Stimulated activated CD4-positive, alpha-beta T cell treated with anti-CD3 and anti-CD28 coated beads, TNF-alpha, amount 100 ng/mL, for 48 hours (primary cell): ENCODE data around the gene MAD2L1BP.
"Not testable (repeated sequence)": the region's sequence is repeated elsewhere in the genome, so short reads cannot be mapped to it uniquely, and the experiment has no call there.

Experiments used
- DNase-seq, 3 donors: peaks; one replicate each; pipeline ENCODE4 v3.0.0-alpha.2; 2020; ENCODE audit warnings: low read depth in 3 of 3

The MAD2L1BP gene

DNA sequence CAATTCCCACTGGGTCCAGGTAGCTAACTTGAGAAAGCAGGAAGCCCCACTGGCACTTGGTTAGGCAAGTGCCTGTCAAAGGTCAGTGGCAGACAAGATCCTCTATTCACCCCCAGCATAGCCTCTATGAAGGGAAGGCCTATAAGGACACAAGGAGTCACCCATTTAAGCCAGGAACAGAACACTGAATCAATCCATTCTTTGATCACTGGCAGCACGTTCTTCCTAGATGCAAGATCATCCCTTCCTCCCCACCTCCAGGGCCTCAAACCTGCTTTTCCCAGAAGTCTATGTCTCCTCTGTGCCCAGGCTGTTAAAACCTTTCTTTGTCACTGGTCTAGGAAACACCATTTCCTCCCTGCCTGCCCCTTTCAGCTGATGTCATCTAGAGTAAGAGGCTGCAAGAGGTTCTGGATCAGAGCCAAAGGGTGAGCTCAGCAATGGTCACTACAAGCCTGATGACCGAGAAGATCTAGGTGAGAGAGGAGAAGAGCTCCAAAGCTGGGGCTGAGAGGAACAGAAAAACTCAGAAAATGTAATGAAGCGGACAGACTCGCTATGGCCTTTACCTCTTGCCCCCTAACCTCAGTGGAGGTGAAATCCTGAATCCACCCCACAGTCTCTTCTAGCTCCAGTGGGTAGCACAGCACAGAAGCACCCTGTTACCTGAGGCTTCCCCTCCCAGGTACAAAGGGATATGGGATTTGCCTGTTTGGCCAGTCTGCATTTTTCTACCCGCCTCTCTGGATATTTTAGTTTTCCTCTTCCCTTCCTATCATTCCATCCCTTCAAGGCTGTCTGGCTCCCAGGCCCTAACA, 8.4 kb upstream of the MAD2L1BP start:
- DNase-seq: no peak

- peak in 1 of 3 donors; percentile 40 for DNase-seq
Observed at GRCh38 chr6:43628393-43629103, 7.1 kb upstream of the MAD2L1BP start.

DNA sequence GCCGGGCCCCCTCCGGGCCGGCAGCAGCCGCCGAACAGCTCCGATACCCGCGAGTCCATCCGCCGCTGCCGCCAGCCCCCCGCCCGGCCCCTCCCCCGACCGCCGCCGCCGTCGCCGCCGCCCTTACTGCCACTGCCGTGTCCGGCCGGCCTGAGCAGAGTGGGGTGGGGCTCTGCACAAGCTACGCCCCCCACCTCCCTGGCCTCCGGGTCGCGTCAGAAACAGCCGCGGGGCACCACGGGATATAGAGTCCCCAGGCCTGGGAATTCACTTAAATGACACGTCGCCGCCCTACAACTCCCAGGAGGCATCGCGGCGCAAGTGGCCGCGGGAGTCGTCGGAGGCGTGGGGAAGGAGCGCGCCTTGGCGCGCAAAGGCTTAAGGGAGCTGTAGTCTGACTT, 6.5 kb upstream of the MAD2L1BP start, which contains the start of gene GTPBP2:
Gene GTPBP2 (minus strand): TSS at position 161 of the 401 bp plus-strand sequence. CDS start 102 bp downstream, at position 59.
- peak; percentile 91 to 96 (median 91) for DNase-seq

- DNase-seq: peak; percentile 82 to 88 (median 87)
Observed at GRCh38 chr6:43629505-43630300, 5.9 kb upstream of the MAD2L1BP start.

DNA sequence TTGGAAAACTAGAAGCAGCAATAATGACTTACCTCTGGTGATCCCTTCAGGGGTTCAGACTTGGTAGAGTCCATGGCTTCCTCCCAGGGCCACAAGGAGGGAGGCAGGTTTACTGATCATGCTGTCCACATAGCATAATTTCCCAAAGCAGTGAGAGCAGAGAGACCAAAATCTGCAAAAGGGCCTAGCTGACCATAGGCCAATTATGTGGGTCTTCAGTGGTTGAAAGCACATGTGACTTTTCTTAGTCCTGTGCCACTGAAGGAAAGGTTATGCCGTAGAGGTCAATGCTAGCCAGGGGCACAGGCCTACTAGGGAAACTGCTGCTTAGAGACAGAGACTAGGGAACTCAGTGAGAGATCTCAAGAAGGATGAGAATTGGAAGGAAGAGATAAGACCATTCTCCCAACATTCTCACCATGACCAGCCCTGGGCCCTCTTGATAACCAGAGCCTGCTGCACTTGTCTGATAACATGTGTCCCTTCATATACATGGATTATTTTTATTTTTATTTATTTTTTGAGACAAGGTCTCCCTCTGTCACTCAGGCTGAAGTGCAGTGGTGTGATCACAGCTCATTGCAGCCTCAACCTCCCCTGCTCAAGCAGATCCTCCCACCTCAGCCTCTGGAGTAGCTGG, 4.5 kb upstream of the MAD2L1BP start:
- no peak for DNase-seq

DNA sequence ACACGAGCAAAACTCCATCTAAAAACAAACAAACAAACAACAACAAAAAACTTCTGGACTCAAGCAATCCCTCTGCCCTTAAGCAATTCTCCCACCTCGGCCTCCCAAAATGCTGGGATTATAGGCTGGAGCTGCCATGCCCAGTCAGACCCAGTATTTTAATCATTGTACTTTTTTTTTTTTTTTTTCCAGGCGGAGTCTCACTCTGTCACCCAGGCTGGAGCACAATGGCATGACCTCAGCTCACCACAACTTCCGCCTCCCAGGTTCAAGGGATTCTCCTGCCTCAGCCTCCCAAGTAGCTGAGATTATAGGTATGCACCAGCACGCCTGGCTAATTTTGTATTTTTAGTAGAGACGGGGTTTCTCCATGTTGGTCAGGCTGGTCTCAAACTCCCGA, 2.6 kb upstream of the MAD2L1BP start:
- not testable (repeated sequence) for DNase-seq

- no peak for DNase-seq
Observed at GRCh38 chr6:43634702-43635303, 837 bp upstream of the MAD2L1BP start.

GRCh38 chr6:43636308-43636659, 644 bp downstream of the MAD2L1BP start:
- no peak for DNase-seq

GRCh38 chr6:43639984-43640800, 4.6 kb downstream of the MAD2L1BP start:
- DNase-seq: no peak

- peak in 2 of 3 donors; percentile 42 to 70 for DNase-seq
Observed at GRCh38 chr6:43644940-43645612, 9.4 kb downstream of the MAD2L1BP start, which contains the start of gene RSPH9. TSS of gene RSPH9 (plus strand) at chr6:43645036. CDS start at chr6:43645099, 63 bp downstream.

- DNase-seq: no peak
Observed at GRCh38 chr6:43645613-43645964, 9.9 kb downstream of the MAD2L1BP start.

GRCh38 chr6:43647613-43648012, 12.0 kb downstream of the MAD2L1BP start:
- DNase-seq: no peak

DNA sequence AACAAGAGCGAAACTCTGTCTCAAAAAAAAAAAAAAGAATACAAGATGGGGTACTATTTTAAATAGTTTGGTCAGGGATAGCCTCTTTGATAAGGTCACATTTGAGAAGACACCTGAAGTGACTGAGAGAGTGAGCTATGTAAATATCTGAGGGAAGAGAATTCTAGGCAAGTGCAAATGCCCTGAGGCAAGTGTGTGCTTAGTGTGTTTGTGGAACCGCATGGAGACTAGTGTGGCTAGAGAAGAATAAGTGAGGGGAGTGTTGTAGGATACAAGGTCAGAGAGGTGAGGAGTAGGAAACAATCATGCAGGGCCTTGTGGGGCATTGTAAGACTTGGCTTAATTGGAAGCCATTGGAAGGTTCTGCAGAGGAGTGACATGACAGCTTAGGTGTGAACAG, 12.6 kb downstream of the MAD2L1BP start:
- no peak for DNase-seq

DNA sequence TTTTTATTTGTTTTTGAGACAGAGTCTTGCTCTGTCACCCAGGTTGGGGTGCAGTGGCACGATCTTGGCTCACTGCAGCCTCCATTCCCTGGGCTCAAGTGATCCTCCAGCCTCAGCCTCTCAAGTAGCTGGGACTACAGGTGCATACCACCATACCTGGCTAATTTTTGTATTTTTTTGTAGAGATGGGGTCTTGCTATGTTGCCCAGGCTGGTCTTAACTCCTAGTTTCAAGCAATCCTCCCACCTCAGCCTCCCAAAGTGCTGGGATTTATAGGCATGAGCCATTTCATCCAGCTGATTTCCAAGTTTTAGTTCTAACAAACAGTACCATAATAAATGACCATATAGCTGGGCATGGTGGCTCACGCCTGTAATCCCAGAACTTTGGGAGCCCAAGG, 17.2 kb downstream of the MAD2L1BP start:
- not testable (repeated sequence) for DNase-seq

DNA sequence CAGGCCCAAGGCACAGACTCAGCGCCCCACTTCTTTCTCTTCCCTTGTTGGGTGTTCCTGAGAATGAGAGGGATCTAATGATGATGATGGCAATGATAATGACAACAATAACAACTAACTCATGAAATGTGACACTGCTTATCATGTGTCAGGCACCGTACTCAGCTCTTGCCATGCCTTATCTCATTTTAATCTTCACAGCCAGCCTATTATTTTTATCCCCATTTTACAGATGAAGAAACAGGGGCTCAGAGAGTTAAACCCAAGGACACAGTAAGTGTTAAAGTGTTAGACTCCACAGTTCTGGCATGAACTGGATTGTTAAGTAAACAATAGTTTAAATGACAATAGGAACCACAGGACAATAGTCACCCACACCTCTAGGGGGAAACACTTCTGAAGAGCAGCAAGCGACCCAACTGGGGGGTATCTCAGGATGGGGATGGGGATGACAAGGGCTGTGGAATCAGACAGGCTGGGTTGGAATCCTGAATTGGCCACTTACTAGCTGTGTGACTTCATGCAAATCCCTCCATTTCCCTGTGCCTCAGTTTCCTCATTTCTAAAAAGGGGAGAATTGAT, 21.7 kb downstream of the MAD2L1BP start:
- DNase-seq: no peak

- DNase-seq: no peak
Observed at GRCh38 chr6:43658161-43658560, 22.5 kb downstream of the MAD2L1BP start.

- not testable (repeated sequence) for DNase-seq
Observed at GRCh38 chr6:43662948-43663347, 27.3 kb downstream of the MAD2L1BP start.

DNA sequence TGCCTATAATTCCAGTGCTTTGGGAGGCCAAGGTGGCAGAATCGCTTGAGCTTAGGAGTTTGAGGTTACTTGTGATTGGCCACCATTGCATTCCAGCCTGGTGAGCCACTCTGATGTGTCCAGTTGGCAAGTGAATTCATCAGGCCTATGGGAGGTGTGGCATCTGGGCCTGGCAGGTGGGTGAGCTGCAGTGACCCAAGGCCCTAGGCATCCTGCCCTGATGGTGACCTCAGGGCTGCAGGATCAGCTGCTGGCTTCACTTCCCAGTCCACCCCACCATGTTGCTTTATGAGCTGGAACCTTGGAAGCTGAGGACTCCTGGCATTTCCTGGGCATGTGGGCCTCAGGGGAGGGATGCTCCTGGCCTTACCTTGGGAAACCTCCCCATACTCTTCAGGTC, 29.7 kb downstream of the MAD2L1BP start:
- no peak for DNase-seq

- no peak for DNase-seq
Observed at GRCh38 chr6:43666196-43666920, 30.7 kb downstream of the MAD2L1BP start.
